K562 (cell line): Measurements from ENCODE around the gene ZFYVE19. TPM values are rescaled to one million over a fixed set of nuclear protein-coding genes. Genes with fewer than 3 reads are reported as not detected.

Experiments
- CBFA2T2 ChIP-seq: fragments of 450-650 bp; conservative IDR thresholded peaks from 2 replicates; pipeline ENCODE4 v1.6.1; 2017; ENCODE audit warnings: mild to moderate bottlenecking
- DMBX1 ChIP-seq: fragments of 250-450 bp; sonication (Bioruptor Pico); IDR thresholded peaks from 2 replicates; pipeline ENCODE4 v1.8.0; 2022; ENCODE audit warnings: inconsistent platforms, mild to moderate bottlenecking, moderate library complexity, borderline replicate concordance
- FOXM1 ChIP-seq, 2 experiments: fragments of 450-650 bp in 1 of 2; sonication (generic) in 1 of 2; formaldehyde crosslinking in 1 of 2; IDR thresholded peaks; 2 replicates each; pipeline versions ENCODE4 v1.6.1 to v1.9.0; 2017 to 2022; ENCODE audit warnings: low read depth in 2 of 2, mild to moderate bottlenecking in 2 of 2, missing genetic modification reagents in 1 of 2, moderate library complexity in 1 of 2
- HDAC2 ChIP-seq: fragments of 450-650 bp; IDR thresholded peaks from 2 replicates; pipeline ENCODE4 v1.6.1; 2016; ENCODE audit warnings: mild to moderate bottlenecking
- L3MBTL2 ChIP-seq: fragments of 450-650 bp; IDR thresholded peaks from 2 replicates; pipeline ENCODE4 v1.6.1; 2016; ENCODE audit warnings: mild to moderate bottlenecking, moderate library complexity
- MIER1 ChIP-seq: fragments of 450-650 bp; IDR thresholded peaks from 2 replicates; pipeline ENCODE4 v1.6.1; 2016; ENCODE audit warnings: antibody characterized with exemption, mild to moderate bottlenecking, low read depth
- NFATC3 ChIP-seq: fragments of 450-650 bp; IDR thresholded peaks from 2 replicates; pipeline ENCODE4 v1.6.1; 2017; ENCODE audit warnings: mild to moderate bottlenecking
- NFIX ChIP-seq: fragments of 250-450 bp; sonication (Bioruptor Pico); IDR thresholded peaks from 2 replicates; pipeline ENCODE4 v1.4.0; 2020; ENCODE audit warnings: low read depth, mild to moderate bottlenecking, moderate library complexity
- NFXL1 ChIP-seq: fragments of 450-650 bp; formaldehyde crosslinking; IDR thresholded peaks from 2 replicates; pipeline ENCODE4 v1.4.0; 2021; ENCODE audit warnings: mild to moderate bottlenecking
- NR4A1 ChIP-seq, 2 experiments: fragments of 250-450 bp in 1 of 2; fragments of 450-650 bp in 1 of 2; sonication (Bioruptor Pico) in 1 of 2; IDR thresholded peaks; 2 replicates each; pipeline versions ENCODE4 v1.4.0 to v1.6.1; 2016 to 2020; ENCODE audit warnings: mild to moderate bottlenecking in 2 of 2, missing compliant biosample characterization in 1 of 2, missing genetic modification characterization in 1 of 2, moderate library complexity in 1 of 2
- PTBP1 ChIP-seq: fragments of 200-400 bp; formaldehyde crosslinking; IDR thresholded peaks from 2 replicates; pipeline ENCODE4 v1.6.1; 2017; ENCODE audit warnings: low read depth, low read length
- RBFOX2 ChIP-seq: fragments of 200-400 bp; formaldehyde crosslinking; IDR thresholded peaks from 2 replicates; pipeline ENCODE4 v1.6.1; 2017; ENCODE audit warnings: low read depth, mild to moderate bottlenecking, low read length, moderate library complexity
- RFX1 ChIP-seq: fragments of 450-650 bp; IDR thresholded peaks from 2 replicates; pipeline ENCODE4 v1.6.1; 2016; ENCODE audit warnings: mild to moderate bottlenecking, moderate library complexity
- SAFB2 ChIP-seq: fragments of 200-400 bp; formaldehyde crosslinking; IDR thresholded peaks from 2 replicates; pipeline ENCODE4 v1.6.1; 2018; ENCODE audit warnings: borderline replicate concordance, low read length, low read depth, moderate library complexity; ENCODE audit not compliant: severe bottlenecking
- SMAD1 ChIP-seq: fragments of 150-350 bp; IDR thresholded peaks from 2 replicates; pipeline ENCODE4 v1.6.1; 2014; ENCODE audit warnings: low read length, low read depth; ENCODE audit not compliant: partially characterized antibody
- SMAD4 ChIP-seq: fragments of 250-450 bp; sonication (Bioruptor Pico); conservative IDR thresholded peaks from 2 replicates; pipeline ENCODE4 v1.8.0; 2021; ENCODE audit warnings: inconsistent platforms, mild to moderate bottlenecking, moderate library complexity
- SMARCE1 ChIP-seq: fragments of 450-650 bp; IDR thresholded peaks from 2 replicates; pipeline ENCODE4 v1.7.1; 2016; ENCODE audit warnings: mild to moderate bottlenecking
- TEAD2 ChIP-seq: fragments of 450-650 bp; IDR thresholded peaks from 2 replicates; pipeline ENCODE4 v1.6.1; 2016; ENCODE audit warnings: missing genetic modification characterization, control low read depth, missing compliant biosample characterization
- ZEB2 ChIP-seq: fragments of 450-650 bp; IDR thresholded peaks from 2 replicates; pipeline ENCODE4 v1.6.1; 2016
- ZNF165 ChIP-seq: fragments of 250-450 bp; sonication (Bioruptor Pico); IDR thresholded peaks from 2 replicates; pipeline ENCODE4 v1.4.0; 2020; ENCODE audit warnings: borderline replicate concordance
- ZNF444 ChIP-seq: fragments of 250-450 bp; sonication (Bioruptor Pico); IDR thresholded peaks from 2 replicates; pipeline ENCODE4 v1.4.0; 2020; ENCODE audit warnings: mild to moderate bottlenecking, moderate library complexity
- ZNF445 ChIP-seq: fragments of 250-450 bp; sonication (Bioruptor Pico); IDR thresholded peaks from 2 replicates; pipeline ENCODE4 v1.4.0; 2020; ENCODE audit warnings: low read depth, mild to moderate bottlenecking, moderate library complexity
- ZNF830 ChIP-seq: fragments of 250-450 bp; sonication (Bioruptor Pico); IDR thresholded peaks from 2 replicates; pipeline ENCODE4 v1.5.0; 2021; ENCODE audit warnings: mild to moderate bottlenecking
- polyA plus RNA-seq, 8 experiments: library from polyadenylated mRNA; depleted of rRNA in 4 of 8; stranded (reverse) in 5 of 8; unstranded in 3 of 8; fragments of >200 nt; fragmentation: Nextera tagmentation in 2 of 8; fragmentation: Illumina TruSeq in 1 of 8; extraction: Ambion mirVana in 2 of 8; extraction: Trizol in 1 of 8; gene quantifications; 2 replicates each; pipeline versions ENCODE4 v1.2.1 to v1.2.3, GENCODE V29; 2011 to 2014; ENCODE audit warnings: inconsistent platforms in 1 of 8, missing spikeins in 1 of 8
- total RNA-seq, 7 experiments: library from RNA; depleted of rRNA in 6 of 7; stranded (reverse); fragments of >200 nt in 6 of 7; fragmentation: Illumina TruSeq in 2 of 7; extraction: Trizol in 2 of 7; gene quantifications; 2 replicates each; pipeline versions ENCODE4 v1.2.1 to v1.2.3, GENCODE V29; 2011 to 2021; ENCODE audit warnings: low replicate concordance in 1 of 7
- TF ChIP-seq, protein P1 (sequence below): fragments of 250-450 bp; sonication (Bioruptor Pico); IDR thresholded peaks from 2 replicates; pipeline ENCODE4 v1.8.0; 2021; ENCODE audit warnings: moderate library complexity, mild to moderate bottlenecking, inconsistent platforms
- TF ChIP-seq, protein P2 (sequence below), 2 experiments: fragments of 450-650 bp; IDR thresholded peaks; 2 replicates each; pipeline ENCODE4 v1.6.1; 2016
- TF ChIP-seq, protein P3 (sequence below): fragments of 250-450 bp; sonication (Bioruptor Pico); IDR thresholded peaks from 2 replicates; pipeline ENCODE4 v1.8.0; 2022; ENCODE audit warnings: inconsistent platforms

The ZFYVE19 gene
- total and polyA plus RNA-seq, 9 of the 15 experiments (the other 6 are each of a cell fraction or from before 2014, with no cell fraction given) = 1.5 to 36.8 (median 19.9) TPM

DNA sequence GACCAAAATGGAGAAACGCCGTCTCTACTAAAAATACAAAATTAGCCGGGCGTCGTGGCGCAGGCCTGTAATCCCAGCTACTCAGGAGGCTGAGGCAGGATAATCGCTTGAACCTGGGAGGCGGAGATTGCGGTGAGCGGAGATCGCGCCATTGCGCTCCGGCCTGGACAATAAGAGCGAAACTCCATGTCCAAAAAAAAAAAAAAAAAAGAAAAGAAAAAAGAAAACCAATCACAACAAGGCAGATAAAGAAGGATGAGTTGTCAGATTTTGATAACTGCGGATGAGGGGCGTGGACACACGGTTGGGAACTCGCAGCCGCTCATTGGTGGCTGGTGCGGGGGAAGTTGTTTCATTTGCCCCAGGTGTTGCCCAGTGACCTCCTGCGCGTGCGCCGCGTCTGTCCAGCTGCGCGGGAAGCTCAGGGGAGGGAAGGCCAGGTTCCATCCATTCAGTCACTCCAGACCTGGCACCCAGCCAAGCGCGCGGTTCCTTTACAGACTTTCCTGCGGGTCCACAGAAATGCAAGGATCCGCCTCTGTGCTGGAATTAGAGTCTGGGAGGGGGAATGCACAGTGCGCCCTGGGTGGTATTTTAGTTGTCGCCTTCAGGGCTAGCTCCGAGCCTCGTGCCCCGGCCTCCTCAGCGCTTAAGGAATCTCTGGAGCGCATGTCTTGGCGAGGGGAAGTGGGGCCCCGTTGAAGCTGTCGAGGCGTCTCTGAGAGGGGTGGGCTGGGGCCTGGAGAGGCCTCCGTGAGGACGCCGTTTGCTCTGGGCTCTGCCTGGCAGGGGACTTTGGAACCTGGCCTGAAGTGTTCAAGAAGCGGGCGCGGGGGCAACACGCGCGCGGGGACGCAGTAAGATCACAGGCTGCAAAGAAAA lies 43.7 kb upstream of the ZFYVE19 start (continued):
- peak; percentile 94 for TF ChIP-seq NFIX (CRISPR knock-in tag)
- peak; percentile 32; the same call in 1 of the 2 replicates for TF ChIP-seq DMBX1
- TF ChIP-seq, protein P1, sequence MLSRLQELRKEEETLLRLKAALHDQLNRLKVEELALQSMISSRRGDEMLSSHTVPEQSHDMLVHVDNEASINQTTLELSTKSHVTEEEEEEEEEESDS (CRISPR knock-in tag) = no peak
- TF ChIP-seq MIER1 = no peak
- TF ChIP-seq CBFA2T2 = no peak
- TF ChIP-seq SMARCE1 = peak; percentile 57; the same call in 1 of the 2 replicates
- TF ChIP-seq NR4A1 (CRISPR knock-in tag; IDR thresholded peaks at IDR 0.05) = no peak
- TF ChIP-seq NR4A1 (tag; IDR thresholded peaks at IDR 0.05) = no peak
- TF ChIP-seq RBFOX2 = no peak
- TF ChIP-seq L3MBTL2 = peak; percentile 100
- TF ChIP-seq PTBP1 = no peak
- peak; percentile 90 for TF ChIP-seq SMAD1
- no peak for TF ChIP-seq ZNF830
- no peak for TF ChIP-seq RFX1
- TF ChIP-seq ZEB2 = no peak
- TF ChIP-seq HDAC2 = peak; percentile 73; the same call in 1 of the 2 replicates
- TF ChIP-seq, protein P2, sequence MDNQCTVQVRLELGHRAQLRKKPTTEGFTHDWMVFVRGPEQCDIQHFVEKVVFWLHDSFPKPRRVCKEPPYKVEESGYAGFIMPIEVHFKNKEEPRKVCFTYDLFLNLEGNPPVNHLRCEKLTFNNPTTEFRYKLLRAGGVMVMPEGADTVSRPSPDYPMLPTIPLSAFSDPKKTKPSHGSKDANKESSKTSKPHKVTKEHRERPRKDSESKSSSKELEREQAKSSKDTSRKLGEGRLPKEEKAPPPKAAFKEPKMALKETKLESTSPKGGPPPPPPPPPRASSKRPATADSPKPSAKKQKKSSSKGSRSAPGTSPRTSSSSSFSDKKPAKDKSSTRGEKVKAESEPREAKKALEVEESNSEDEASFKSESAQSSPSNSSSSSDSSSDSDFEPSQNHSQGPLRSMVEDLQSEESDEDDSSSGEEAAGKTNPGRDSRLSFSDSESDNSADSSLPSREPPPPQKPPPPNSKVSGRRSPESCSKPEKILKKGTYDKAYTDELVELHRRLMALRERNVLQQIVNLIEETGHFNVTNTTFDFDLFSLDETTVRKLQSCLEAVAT (IDR thresholded peaks at IDR 0.05) = peak in 1 of 2 experiments; percentile 62; a peak in 1 of 4 replicates
- TF ChIP-seq NFXL1 (CRISPR knock-in tag) = no peak
- TF ChIP-seq NFATC3 = no peak
- TF ChIP-seq ZNF445 = no peak
- no peak for TF ChIP-seq TEAD2 (tag)
- TF ChIP-seq, protein P3, sequence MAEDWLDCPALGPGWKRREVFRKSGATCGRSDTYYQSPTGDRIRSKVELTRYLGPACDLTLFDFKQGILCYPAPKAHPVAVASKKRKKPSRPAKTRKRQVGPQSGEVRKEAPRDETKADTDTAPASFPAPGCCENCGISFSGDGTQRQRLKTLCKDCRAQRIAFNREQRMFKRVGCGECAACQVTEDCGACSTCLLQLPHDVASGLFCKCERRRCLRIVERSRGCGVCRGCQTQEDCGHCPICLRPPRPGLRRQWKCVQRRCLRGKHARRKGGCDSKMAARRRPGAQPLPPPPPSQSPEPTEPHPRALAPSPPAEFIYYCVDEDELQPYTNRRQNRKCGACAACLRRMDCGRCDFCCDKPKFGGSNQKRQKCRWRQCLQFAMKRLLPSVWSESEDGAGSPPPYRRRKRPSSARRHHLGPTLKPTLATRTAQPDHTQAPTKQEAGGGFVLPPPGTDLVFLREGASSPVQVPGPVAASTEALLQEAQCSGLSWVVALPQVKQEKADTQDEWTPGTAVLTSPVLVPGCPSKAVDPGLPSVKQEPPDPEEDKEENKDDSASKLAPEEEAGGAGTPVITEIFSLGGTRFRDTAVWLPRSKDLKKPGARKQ (CRISPR knock-in tag) = no peak
- peak; percentile 68 for TF ChIP-seq SMAD4
- TF ChIP-seq ZNF444 (CRISPR knock-in tag) = no peak
- TF ChIP-seq FOXM1 (IDR thresholded peaks at IDR 0.05; ENCODE audit: low read depth) = no peak
- peak; percentile 44; the same call in 1 of the 2 replicates for TF ChIP-seq FOXM1 (CRISPR knock-in tag; IDR thresholded peaks at IDR 0.05; ENCODE audit: low read depth)
- no peak for TF ChIP-seq ZNF165
- TF ChIP-seq SAFB2 = no peak
